PC-9 (cell line): Measurements from ENCODE around the gene HOXA5. TPM values are rescaled to one million over a fixed set of nuclear protein-coding genes. Genes with fewer than 3 reads are reported as not detected.

Experiments used
- BruUV-seq: library from RNA; stranded (reverse); fragments of 400-500 nt; replicated peaks from 2 replicates; lab custom pipeline; 2021; lab: Mats Ljungman, UMichigan
- CTCF ChIA-PET: fragments of 300-600 bp; sonication (Branson Sonifier 250); formaldehyde crosslinking; loops from one replicate; lab custom pipeline; 2022; ENCODE audit warnings: antibody characterized with exemption; lab: Charles Lee
- POLR2A ChIA-PET: fragments of 300-600 bp; sonication (Branson Sonifier 250); formaldehyde crosslinking; loops from one replicate; lab custom pipeline; 2022; ENCODE audit warnings: antibody characterized with exemption; ENCODE audit not compliant: unreplicated experiment; lab: Charles Lee
- DNase-seq, 2 experiments: peaks; one replicate each; pipeline versions ENCODE4 v3.0.0 to v3.0.0-alpha.2; 2015 to 2022; ENCODE audit warnings: mixed read lengths in 1 of 2
- H2AFZ ChIP-seq: fragments of 200-600 bp; sonication (generic); 2 replicates; pipeline ENCODE4 v1.8.1; 2017; ENCODE audit warnings: antibody characterized with exemption
- H3F3A ChIP-seq: fragments of 200-600 bp; sonication (generic); 2 replicates; pipeline ENCODE4 v1.8.1; 2017; ENCODE audit warnings: antibody characterized with exemption, mild to moderate bottlenecking, low read depth; ENCODE audit not compliant: insufficient read depth
- H3K27ac ChIP-seq: fragments of 200-600 bp; sonication (generic); 2 replicates; pipeline ENCODE4 v1.6.1; 2016; ENCODE audit warnings: mixed run types
- H3K27me3 ChIP-seq: fragments of 200-600 bp; sonication (generic); 2 replicates; pipeline ENCODE4 v1.6.1; 2016; ENCODE audit warnings: low read depth, mixed run types; ENCODE audit not compliant: insufficient read depth
- H3K36me3 ChIP-seq: fragments of 200-600 bp; sonication (generic); 2 replicates; pipeline ENCODE4 v1.6.1; 2016; ENCODE audit warnings: low read depth, mixed run types
- H3K4me1 ChIP-seq: fragments of 200-600 bp; sonication (generic); replicated peaks from 2 replicates; pipeline ENCODE4 v1.6.1; 2016; ENCODE audit warnings: mixed run types; ENCODE audit not compliant: insufficient read depth
- H3K4me2 ChIP-seq: fragments of 200-600 bp; sonication (generic); 2 replicates; pipeline ENCODE4 v1.6.1; 2017; ENCODE audit warnings: mixed run types
- H3K4me3 ChIP-seq: fragments of 200-600 bp; sonication (generic); 2 replicates; pipeline ENCODE4 v1.6.1; 2016; ENCODE audit warnings: mixed run types
- H3K79me2 ChIP-seq: fragments of 200-600 bp; sonication (generic); 2 replicates; pipeline ENCODE4 v1.6.1; 2017; ENCODE audit warnings: low read depth, mixed run types
- H3K9me2 ChIP-seq: fragments of 200-600 bp; sonication (generic); 2 replicates; pipeline ENCODE4 v1.8.1; 2017; ENCODE audit warnings: mild to moderate bottlenecking; ENCODE audit not compliant: insufficient read depth
- H3K9me3 ChIP-seq: fragments of 200-600 bp; sonication (generic); 2 replicates; pipeline ENCODE4 v1.8.1; 2016; ENCODE audit warnings: low read depth; ENCODE audit not compliant: insufficient read depth
- H4K20me1 ChIP-seq: fragments of 200-600 bp; sonication (generic); 2 replicates; pipeline ENCODE4 v1.8.1; 2017; ENCODE audit not compliant: insufficient read depth
- EZH2 ChIP-seq: fragments of 200-600 bp; sonication (generic); IDR thresholded peaks from 2 replicates; pipeline ENCODE4 v1.8.0; 2017; ENCODE audit warnings: antibody characterized with exemption, low read depth
- intact Hi-C: fragments of 100-400 bp; cut with micrococcal nuclease; formaldehyde crosslinking; loops from one replicate; pipeline ENCODE4 v1.10.0; 2022; ENCODE audit not compliant: unreplicated experiment
- total RNA-seq: library from RNA; stranded (reverse); gene quantifications from 2 replicates; pipeline ENCODE4 v1.2.3, GENCODE V29; 2021
- TF ChIP-seq, protein P1 (sequence below): fragments of 200-600 bp; sonication (generic); conservative IDR thresholded peaks from 2 replicates; pipeline ENCODE4 v1.6.1; 2017; ENCODE audit warnings: mixed run types, antibody characterized with exemption, mild to moderate bottlenecking, moderate library complexity

HOXA5 gene
- total RNA-seq, 1 experiment from 2014 or later, result 1.0 TPM

DNA sequence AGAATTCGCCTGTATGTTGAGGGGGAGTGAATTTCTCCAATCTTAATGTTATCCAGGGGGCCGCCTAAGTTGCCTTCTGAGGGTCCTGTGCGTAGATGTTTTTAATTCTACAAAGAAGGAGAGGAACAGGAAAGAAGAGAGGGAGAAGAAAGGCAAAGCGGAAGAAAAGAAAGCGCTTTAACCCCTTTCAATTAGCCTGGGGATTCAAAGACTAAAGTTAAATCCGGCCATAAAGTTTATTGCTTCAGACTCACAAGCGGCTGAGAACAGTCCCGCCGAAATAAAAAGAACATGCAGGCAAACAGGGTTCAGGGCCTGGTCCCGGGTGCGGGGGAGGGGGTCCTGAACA lies 4.5 kb downstream of the HOXA5 start:
- Histone ChIP-seq H3K79me2 (no peaks in the 10 kb centered on the region), H3K9me2 (no peaks in the 10 kb centered on the region), H3K27ac (no peak overlapping the region), H3K36me3 (no peaks in the 10 kb centered on the region), H3K4me2 (no peak overlapping the region), H3K27me3 (no peaks in the 10 kb centered on the region), H4K20me1 (no peaks in the 10 kb centered on the region), H3K4me1 (peaks cover 35% of the 10 kb centered on the region), H3F3A (peaks cover 23% of the 10 kb centered on the region), H3K4me3 (no peak overlapping the region), H3K9me3 (no peaks in the 10 kb centered on the region), H2AFZ (no peak overlapping the region)
- no peak for DNase-seq
- no TSS peak for BruUV-seq
- no peak for TF ChIP-seq EZH2
- TF ChIP-seq, protein P1, sequence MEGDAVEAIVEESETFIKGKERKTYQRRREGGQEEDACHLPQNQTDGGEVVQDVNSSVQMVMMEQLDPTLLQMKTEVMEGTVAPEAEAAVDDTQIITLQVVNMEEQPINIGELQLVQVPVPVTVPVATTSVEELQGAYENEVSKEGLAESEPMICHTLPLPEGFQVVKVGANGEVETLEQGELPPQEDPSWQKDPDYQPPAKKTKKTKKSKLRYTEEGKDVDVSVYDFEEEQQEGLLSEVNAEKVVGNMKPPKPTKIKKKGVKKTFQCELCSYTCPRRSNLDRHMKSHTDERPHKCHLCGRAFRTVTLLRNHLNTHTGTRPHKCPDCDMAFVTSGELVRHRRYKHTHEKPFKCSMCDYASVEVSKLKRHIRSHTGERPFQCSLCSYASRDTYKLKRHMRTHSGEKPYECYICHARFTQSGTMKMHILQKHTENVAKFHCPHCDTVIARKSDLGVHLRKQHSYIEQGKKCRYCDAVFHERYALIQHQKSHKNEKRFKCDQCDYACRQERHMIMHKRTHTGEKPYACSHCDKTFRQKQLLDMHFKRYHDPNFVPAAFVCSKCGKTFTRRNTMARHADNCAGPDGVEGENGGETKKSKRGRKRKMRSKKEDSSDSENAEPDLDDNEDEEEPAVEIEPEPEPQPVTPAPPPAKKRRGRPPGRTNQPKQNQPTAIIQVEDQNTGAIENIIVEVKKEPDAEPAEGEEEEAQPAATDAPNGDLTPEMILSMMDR, result no peak
- CTCF ChIA-PET, result no interaction called here
- POLR2A ChIA-PET, result no interaction called here
- intact Hi-C loops, result no loop called here

DNA sequence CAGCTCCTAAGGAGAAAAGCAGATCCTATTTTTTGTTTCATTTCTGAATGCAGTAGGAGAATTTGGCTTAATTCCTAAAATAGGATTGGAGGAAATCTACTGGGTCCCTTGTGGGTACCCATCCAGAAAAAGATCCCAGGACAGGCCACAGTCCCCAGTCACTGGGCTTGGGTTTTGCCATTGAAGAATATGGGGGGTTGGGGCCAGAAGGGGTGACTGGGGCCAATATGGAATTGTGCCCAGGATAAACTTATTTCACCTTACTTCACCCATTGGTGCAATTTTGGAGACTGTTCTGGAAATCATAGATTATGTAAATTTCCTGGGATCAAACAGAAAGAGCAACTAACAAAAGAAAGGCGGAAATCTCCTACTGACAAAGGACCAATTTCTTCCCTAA lies 5.0 kb downstream of the HOXA5 start:
- Histone ChIP-seq H3K36me3 (no peaks in the 10 kb centered on the region), H3K79me2 (no peaks in the 10 kb centered on the region), H2AFZ (no peak overlapping the region), H3F3A (peaks cover 28% of the 10 kb centered on the region), H4K20me1 (no peaks in the 10 kb centered on the region), H3K27me3 (no peaks in the 10 kb centered on the region), H3K9me3 (no peaks in the 10 kb centered on the region), H3K4me1 (peaks cover 39% of the 10 kb centered on the region), H3K9me2 (no peaks in the 10 kb centered on the region), H3K4me2 (no peak overlapping the region), H3K4me3 (no peak overlapping the region), H3K27ac (no peak overlapping the region)
- ChIA-PET POLR2A (no interaction called here), CTCF (no interaction called here)
- BruUV-seq, result no TSS peak
- intact Hi-C loops, result no loop called here
- TF ChIP-seq EZH2, result no peak
- TF ChIP-seq, protein P1, result no peak
- no peak for DNase-seq

DNA sequence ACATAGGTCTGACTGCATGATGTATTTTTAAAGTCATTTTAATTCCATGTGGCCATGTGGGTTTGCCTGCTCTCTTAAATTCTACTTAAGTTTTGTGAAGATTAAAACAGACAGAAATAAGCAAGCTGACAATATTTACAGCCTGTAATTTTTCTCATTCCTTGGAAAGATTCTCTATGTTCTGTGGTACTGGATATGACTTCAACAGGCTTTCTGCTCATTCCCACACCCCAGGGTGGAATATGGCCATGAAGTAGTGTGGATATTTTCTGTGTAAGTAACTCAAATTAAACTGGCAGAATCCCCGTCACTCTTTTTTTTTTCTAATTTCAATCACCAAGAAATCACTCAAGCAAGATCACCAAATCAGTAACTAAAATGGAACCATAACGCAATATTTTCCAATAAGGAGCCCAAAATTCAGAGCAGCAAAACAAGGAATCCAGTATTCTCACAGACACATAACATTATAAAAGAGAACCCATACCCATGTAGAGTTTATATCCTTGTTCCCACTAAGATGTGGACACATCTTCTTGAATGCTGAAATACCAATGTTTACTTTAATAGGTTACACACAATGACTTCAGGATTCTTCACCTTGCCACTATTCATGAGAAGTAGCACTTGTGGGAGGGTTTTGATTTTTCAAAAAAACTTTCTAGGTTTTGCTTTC lies 5.7 kb downstream of the HOXA5 start:
- CTCF ChIA-PET, result interaction anchor here (0.7 kb wide), 1 partner anchor 288 kb away, joined by 4 read pairs; no protein-coding TSS in a partner anchor
- no peak for TF ChIP-seq EZH2
- TF ChIP-seq, protein P1, result no peak
- Histone ChIP-seq H3K9me3 (no peaks in the 10 kb centered on the region), H3K36me3 (no peaks in the 10 kb centered on the region), H4K20me1 (no peaks in the 10 kb centered on the region), H3F3A (peaks cover 28% of the 10 kb centered on the region), H3K27me3 (no peaks in the 10 kb centered on the region), H3K9me2 (no peaks in the 10 kb centered on the region), H3K4me3 (no peak overlapping the region), H2AFZ (no peak overlapping the region), H3K4me2 (no peak overlapping the region), H3K4me1 (peaks cover 42% of the 10 kb centered on the region), H3K27ac (no peak overlapping the region), H3K79me2 (no peaks in the 10 kb centered on the region)
- BruUV-seq, result no TSS peak
- intact Hi-C loops, result no loop called here
- POLR2A ChIA-PET, result no interaction called here
- no peak for DNase-seq
